ENCODE measurements around the gene VAMP8. TPM values are rescaled to one million over a fixed set of nuclear protein-coding genes. Genes with fewer than 3 reads are reported as not detected.

Gene VAMP8
- total RNA-seq, 1 experiment from 2014 or later, result not detected

DNA sequence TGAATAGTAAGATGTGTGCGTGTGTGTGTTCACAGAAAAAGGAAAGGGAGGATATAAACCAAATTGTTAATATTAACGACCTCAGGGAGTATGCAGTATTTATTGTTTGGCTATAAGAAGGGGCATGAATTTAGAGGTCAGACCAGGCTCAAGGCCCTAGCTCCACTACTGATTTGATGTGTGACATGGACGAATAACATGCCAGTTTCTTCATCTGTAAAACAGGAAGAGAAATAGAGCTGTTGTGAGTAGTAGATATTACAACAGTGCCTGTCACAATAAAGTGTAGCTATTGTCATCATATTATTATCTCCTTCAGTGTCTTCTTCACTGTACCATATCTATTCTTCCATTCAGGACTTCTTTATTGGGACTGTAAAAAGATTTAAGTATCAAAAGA lies 42.5 kb upstream of the VAMP8 start:
- intact Hi-C loops (cut with micrococcal nuclease; ENCODE audit: unreplicated experiment), result no loop called here
- no peaks in the 10 kb centered on the region for H3K27me3 ChIP-seq (replicated peaks; ENCODE audit: insufficient read depth, low read depth, low read length, poor library complexity)
- H3K4me1 ChIP-seq (ENCODE audit: insufficient read depth, low read length, poor library complexity, severe bottlenecking), result peaks cover 8% of the 10 kb centered on the region
- DNase-seq (ENCODE audit: low spot score), result no peak
- TF ChIP-seq EZH2 (IDR thresholded peaks at IDR 0.05; ENCODE audit: borderline replicate concordance, low read depth, low read length, poor library complexity, severe bottlenecking) (no peak), CTCF (conservative IDR thresholded peaks at IDR 0.05; ENCODE audit: low read depth, low read length) (no peak)
- no peaks in the 10 kb centered on the region for H3K36me3 ChIP-seq (ENCODE audit: insufficient read depth, low read length, poor library complexity, severe bottlenecking)
- POLR2A ChIA-PET (ENCODE audit: low non-redundant PET), result no interaction called here
- no peak overlapping the region for H3K4me3 ChIP-seq (ENCODE audit: low read depth, low read length, poor library complexity, severe bottlenecking)
- H3K27ac ChIP-seq (ENCODE audit: low read depth, low read length, poor library complexity, severe bottlenecking), result no peak overlapping the region
- CTCF ChIA-PET, result no interaction called here
- BruUV-seq (replicated peaks), result no TSS peak
- no peaks in the 10 kb centered on the region for H3K9me3 ChIP-seq (ENCODE audit: low read depth, low read length, poor library complexity, severe bottlenecking)

DNA sequence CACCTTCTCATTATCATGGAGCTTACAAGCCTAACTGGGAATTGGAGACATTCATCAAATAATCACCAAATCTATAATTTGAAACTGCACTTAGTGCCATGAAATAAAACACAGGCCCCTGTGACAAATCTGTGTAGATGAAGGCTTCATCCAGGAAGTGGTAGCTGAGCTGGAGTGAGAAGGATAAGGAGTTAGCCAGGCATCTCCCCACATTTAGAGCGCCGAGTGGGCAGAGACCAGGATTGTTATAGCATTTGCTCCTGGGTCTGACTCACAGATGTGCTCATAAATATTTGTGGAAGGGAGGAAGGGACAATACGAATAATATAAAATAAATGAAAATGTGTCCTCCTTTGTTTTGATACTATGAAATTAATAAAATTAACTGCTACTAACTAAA lies 40.9 kb upstream of the VAMP8 start:
- peaks cover 16% of the 10 kb centered on the region for H3K36me3 ChIP-seq (ENCODE audit: insufficient read depth, low read length, poor library complexity, severe bottlenecking)
- peaks cover 14% of the 10 kb centered on the region for H3K4me1 ChIP-seq (ENCODE audit: insufficient read depth, low read length, poor library complexity, severe bottlenecking)
- POLR2A ChIA-PET (ENCODE audit: low non-redundant PET), result no interaction called here
- BruUV-seq (replicated peaks), result no TSS peak
- no peak for TF ChIP-seq CTCF (conservative IDR thresholded peaks at IDR 0.05; ENCODE audit: low read depth, low read length)
- TF ChIP-seq EZH2 (IDR thresholded peaks at IDR 0.05; ENCODE audit: borderline replicate concordance, low read depth, low read length, poor library complexity, severe bottlenecking), result no peak
- no peaks in the 10 kb centered on the region for H3K27me3 ChIP-seq (replicated peaks; ENCODE audit: insufficient read depth, low read depth, low read length, poor library complexity)
- CTCF ChIA-PET, result no interaction called here
- H3K27ac ChIP-seq (ENCODE audit: low read depth, low read length, poor library complexity, severe bottlenecking), result no peak overlapping the region
- peak; percentile 19 for DNase-seq (ENCODE audit: low spot score)
- H3K4me3 ChIP-seq (ENCODE audit: low read depth, low read length, poor library complexity, severe bottlenecking), result no peak overlapping the region
- intact Hi-C loops (cut with micrococcal nuclease; ENCODE audit: unreplicated experiment), result no loop called here
- H3K9me3 ChIP-seq (ENCODE audit: low read depth, low read length, poor library complexity, severe bottlenecking), result no peaks in the 10 kb centered on the region

- TF ChIP-seq CTCF (conservative IDR thresholded peaks at IDR 0.05; ENCODE audit: low read depth, low read length), result 0 out of 2 replicates have a peak, but pooled peaks have one; percentile 21
- no peak for TF ChIP-seq EZH2 (IDR thresholded peaks at IDR 0.05; ENCODE audit: borderline replicate concordance, low read depth, low read length, poor library complexity, severe bottlenecking)
- Histone ChIP-seq H3K27me3 (replicated peaks; ENCODE audit: insufficient read depth, low read depth, low read length, poor library complexity) (no peaks in the 10 kb centered on the region), H3K4me1 (ENCODE audit: insufficient read depth, low read length, poor library complexity, severe bottlenecking) (peaks cover 28% of the 10 kb centered on the region), H3K9me3 (ENCODE audit: low read depth, low read length, poor library complexity, severe bottlenecking) (no peaks in the 10 kb centered on the region), H3K4me3 (ENCODE audit: low read depth, low read length, poor library complexity, severe bottlenecking) (peak overlapping the region; percentile 93), H3K27ac (ENCODE audit: low read depth, low read length, poor library complexity, severe bottlenecking) (peak overlapping the region; percentile 99), H3K36me3 (ENCODE audit: insufficient read depth, low read length, poor library complexity, severe bottlenecking) (peaks cover 30% of the 10 kb centered on the region)
- DNase-seq (ENCODE audit: low spot score), result peak; percentile 68
- POLR2A ChIA-PET (ENCODE audit: low non-redundant PET), result interaction anchor here (0.6 to 1.1 kb wide), 4 partner anchors 11 to 150 kb away, joined by 3 to 4 read pairs (median 3); no protein-coding TSS in a partner anchor
- intact Hi-C loops (cut with micrococcal nuclease; ENCODE audit: unreplicated experiment), result no loop called here
- CTCF ChIA-PET, result interaction anchor here (1.2 kb wide), 1 partner anchor 14 kb away, joined by 3 read pairs; no protein-coding TSS in a partner anchor
- TSS peak; percentile 75 for BruUV-seq (replicated peaks)
Measured at GRCh38 chr2:85537600-85538506, 39.5 kb upstream of the VAMP8 start.
